NCI-H1417 treated with DMSO at 0.1 percent for 48 hours (cell line): ENCODE data around the gene NFATC2.

ENCODE experiments used
- DNase-seq: peaks from one replicate; lab custom pipeline; 2025; lab: John Stamatoyannopoulos, UW

NFATC2 gene

GRCh38 chr20:51514249-51514648 lies 28.3 kb downstream of the NFATC2 start:
- DNase-seq: no peak

- no peak for DNase-seq
Measured at GRCh38 chr20:51513545-51513944, 29.0 kb downstream of the NFATC2 start.

GRCh38 chr20:51512645-51513044 lies 29.9 kb downstream of the NFATC2 start:
- DNase-seq: no peak

- DNase-seq: no peak
Measured at GRCh38 chr20:51511861-51512619, 30.5 kb downstream of the NFATC2 start.

- DNase-seq: no peak
Measured at GRCh38 chr20:51510936-51511605, 31.4 kb downstream of the NFATC2 start.

GRCh38 chr20:51510169-51510568 lies 32.4 kb downstream of the NFATC2 start:
- no peak for DNase-seq

GRCh38 chr20:51509208-51509607 lies 33.3 kb downstream of the NFATC2 start:
- no peak for DNase-seq

GRCh38 chr20:51508780-51509179 lies 33.7 kb downstream of the NFATC2 start:
- DNase-seq: no peak

GRCh38 chr20:51508158-51508557 lies 34.4 kb downstream of the NFATC2 start:
- DNase-seq: no peak

GRCh38 chr20:51507216-51508036 lies 35.1 kb downstream of the NFATC2 start:
- no peak for DNase-seq

- no peak for DNase-seq
Measured at GRCh38 chr20:51506527-51507215, 35.8 kb downstream of the NFATC2 start.

GRCh38 chr20:51505566-51505965 lies 37.0 kb downstream of the NFATC2 start:
- DNase-seq: no peak

GRCh38 chr20:51503376-51503775 lies 39.1 kb downstream of the NFATC2 start:
- no peak for DNase-seq

GRCh38 chr20:51500936-51501335 lies 41.6 kb downstream of the NFATC2 start:
- no peak for DNase-seq

- no peak for DNase-seq
Measured at GRCh38 chr20:51500311-51500710, 42.2 kb downstream of the NFATC2 start.

- no peak for DNase-seq
Measured at GRCh38 chr20:51498765-51499540, 43.6 kb downstream of the NFATC2 start.

GRCh38 chr20:51497542-51498467 lies 44.7 kb downstream of the NFATC2 start:
- no peak for DNase-seq

- DNase-seq: no peak
Measured at GRCh38 chr20:51496964-51497363, 45.6 kb downstream of the NFATC2 start.

- no peak for DNase-seq
Measured at GRCh38 chr20:51495921-51496545, 46.5 kb downstream of the NFATC2 start.

GRCh38 chr20:51495291-51495690 lies 47.2 kb downstream of the NFATC2 start:
- no peak for DNase-seq
